ENCODE measurements around the gene PRX. TPM values are rescaled to one million over a fixed set of nuclear protein-coding genes. Genes with fewer than 3 reads are reported as not detected.

The PRX gene
- polyA plus RNA-seq, 1 donor (not counting 4 experiments of a cell fraction or from before 2014, with no cell fraction given), result 0.42 TPM

- H3K9ac ChIP-seq (ENCODE audit: control insufficient read depth, extremely low read depth, insufficient read depth, low read length), result peak overlapping the region; percentile 100
- peak overlapping the region; percentile 98 for H2AFZ ChIP-seq (ENCODE audit: control insufficient read depth, low read length)
- no peaks in the 10 kb centered on the region for H3K9me3 ChIP-seq (ENCODE audit: control insufficient read depth, low read depth, low read length)
- TF ChIP-seq CTCF (optimal IDR thresholded peaks at IDR 0.05 in 1 of 3, IDR thresholded peaks at IDR 0.05 in 1 of 3, conservative IDR thresholded peaks at IDR 0.05 in 1 of 3; ENCODE audit: extremely low read depth in 1 of 3, insufficient read depth in 2 of 3, low read length in 3 of 3) (peak in 1 of 3 experiments; percentile 29), EZH2 (IDR thresholded peaks at IDR 0.05; ENCODE audit: low read length) (no peak)
- peaks cover 5% of the 10 kb centered on the region for H4K20me1 ChIP-seq (ENCODE audit: control insufficient read depth, extremely low read depth, insufficient read depth, low read length)
- H3K36me3 ChIP-seq (ENCODE audit: control insufficient read depth in 2 of 2, extremely low read depth in 1 of 2, insufficient read depth in 2 of 2, low read length in 2 of 2), result peaks cover 17 to 19% of the 10 kb centered on the region in 2 experiments
- H3K9me1 ChIP-seq (ENCODE audit: control insufficient read depth, extremely low read depth, insufficient read depth, low read length), result no peaks in the 10 kb centered on the region
- peaks cover 33% of the 10 kb centered on the region for H3K79me2 ChIP-seq (ENCODE audit: control insufficient read depth, insufficient read depth, low read length)
- H3K27me3 ChIP-seq (ENCODE audit: control insufficient read depth, extremely low read depth, insufficient read depth, low read length), result no peaks in the 10 kb centered on the region
- H3K4me2 ChIP-seq (ENCODE audit: control insufficient read depth, extremely low read depth, insufficient read depth, low read depth, low read length), result peak overlapping the region; percentile 95
- dilution Hi-C loops (cut with MboI; ENCODE audit: extremely low pct_ligation_motif_present, low sequenced_read_pairs), result no loop called here
- H3K27ac ChIP-seq (ENCODE audit: control insufficient read depth, insufficient read depth, low read length), result peak overlapping the region; percentile 85
- no peak for FAIRE-seq
- peak overlapping the region; percentile 96 to 100 (median 100) for H3K4me3 ChIP-seq (ENCODE audit: control insufficient read depth in 2 of 3, extremely low read depth in 1 of 3, insufficient read depth in 2 of 3, low read depth in 1 of 3, low read length in 3 of 3)
- DNase-seq (ENCODE audit: low read depth, low spot score), result no peak
- H3K4me1 ChIP-seq (ENCODE audit: control insufficient read depth, extremely low read depth, insufficient read depth, low read length), result peaks cover 16% of the 10 kb centered on the region
Measured at GRCh38 chr19:40444825-40445312, 31.7 kb upstream of the PRX start.

GRCh38 chr19:40444000-40444824 lies 31.0 kb upstream of the PRX start, which contains the start of gene SERTAD3:
TSS of gene SERTAD3 (minus strand) at chr19:40444335. CDS start at chr19:40442080, 2,255 bp downstream.
- Histone ChIP-seq H3K36me3 (ENCODE audit: control insufficient read depth in 2 of 2, extremely low read depth in 1 of 2, insufficient read depth in 2 of 2, low read length in 2 of 2) (peaks cover 17 to 19% of the 10 kb centered on the region in 2 experiments), H3K4me3 (ENCODE audit: control insufficient read depth in 2 of 3, extremely low read depth in 1 of 3, insufficient read depth in 2 of 3, low read depth in 1 of 3, low read length in 3 of 3) (peak within 1 kb of the TSS; percentile 96 to 100 (median 100)), H3K4me2 (ENCODE audit: control insufficient read depth, extremely low read depth, insufficient read depth, low read depth, low read length) (peak within 1 kb of the TSS; percentile 95), H2AFZ (ENCODE audit: control insufficient read depth, low read length) (peak within 1 kb of the TSS; percentile 99), H3K9me3 (ENCODE audit: control insufficient read depth, low read depth, low read length) (no peaks in the 10 kb centered on the region), H3K9ac (ENCODE audit: control insufficient read depth, extremely low read depth, insufficient read depth, low read length) (peak within 1 kb of the TSS; percentile 100), H3K27ac (ENCODE audit: control insufficient read depth, insufficient read depth, low read length) (peak within 1 kb of the TSS; percentile 99), H3K27me3 (ENCODE audit: control insufficient read depth, extremely low read depth, insufficient read depth, low read length) (no peaks in the 10 kb centered on the region), H3K4me1 (ENCODE audit: control insufficient read depth, extremely low read depth, insufficient read depth, low read length) (peaks cover 16% of the 10 kb centered on the region), H3K9me1 (ENCODE audit: control insufficient read depth, extremely low read depth, insufficient read depth, low read length) (no peaks in the 10 kb centered on the region), H3K79me2 (ENCODE audit: control insufficient read depth, insufficient read depth, low read length) (peaks cover 33% of the 10 kb centered on the region), H4K20me1 (ENCODE audit: control insufficient read depth, extremely low read depth, insufficient read depth, low read length) (peaks cover 5% of the 10 kb centered on the region)
- DNase-seq (ENCODE audit: low read depth, low spot score), result peak; percentile 64
- dilution Hi-C loops (cut with MboI; ENCODE audit: extremely low pct_ligation_motif_present, low sequenced_read_pairs), result no loop called here
- no peak for TF ChIP-seq CTCF (optimal IDR thresholded peaks at IDR 0.05 in 1 of 3, IDR thresholded peaks at IDR 0.05 in 1 of 3, conservative IDR thresholded peaks at IDR 0.05 in 1 of 3; ENCODE audit: extremely low read depth in 1 of 3, insufficient read depth in 2 of 3, low read length in 3 of 3)
- no peak for TF ChIP-seq EZH2 (IDR thresholded peaks at IDR 0.05; ENCODE audit: low read length)
- FAIRE-seq, result no peak

Measured in keratinocyte (primary cell).